HepG2 (cell line): Measurements from ENCODE around the gene ARMH2. TPM values are rescaled to one million over a fixed set of nuclear protein-coding genes. Genes with fewer than 3 reads are reported as not detected.
A peak's percentile ranks its signal among the peaks of the same experiment; 100 is the strongest.

Experiments
- CREM ChIP-seq, 2 experiments: sonication (generic) in 1 of 2; formaldehyde crosslinking in 1 of 2; IDR thresholded peaks; 2 replicates each; pipeline versions ENCODE4 v1.4.0 to v1.6.1; 2016 to 2020; ENCODE audit warnings: antibody characterized with exemption in 1 of 2, mild to moderate bottlenecking in 1 of 2, missing genetic modification reagents in 1 of 2
- DMTF1 ChIP-seq: sonication (generic); formaldehyde crosslinking; IDR thresholded peaks from 2 replicates; pipeline ENCODE4 v1.4.0; 2020; ENCODE audit warnings: mild to moderate bottlenecking, missing genetic modification reagents
- E2F1 ChIP-seq: sonication (generic); formaldehyde crosslinking; IDR thresholded peaks from 2 replicates; pipeline ENCODE4 v1.5.0; 2020; ENCODE audit warnings: missing genetic modification reagents
- HDAC2 ChIP-seq: sonication (generic); formaldehyde crosslinking; IDR thresholded peaks from 2 replicates; pipeline ENCODE4 v1.4.0; 2020; ENCODE audit warnings: missing genetic modification reagents
- HES4 ChIP-seq: sonication (generic); formaldehyde crosslinking; IDR thresholded peaks from 2 replicates; pipeline ENCODE4 v1.9.0; 2021; ENCODE audit warnings: mild to moderate bottlenecking, missing genetic modification reagents, borderline replicate concordance
- KMT2B ChIP-seq: IDR thresholded peaks from 2 replicates; pipeline ENCODE4 v1.6.1; 2016; ENCODE audit warnings: missing genetic modification reagents, missing compliant biosample characterization
- MAFG ChIP-seq: sonication (generic); formaldehyde crosslinking; IDR thresholded peaks from 2 replicates; pipeline ENCODE4 v1.5.1; 2020; ENCODE audit warnings: mild to moderate bottlenecking, missing genetic modification reagents
- MAFK ChIP-seq, 2 experiments: IDR thresholded peaks in 1 of 2; conservative IDR thresholded peaks in 1 of 2; 2 replicates each; pipeline ENCODE4 v1.6.1; 2011; ENCODE audit warnings: improper control_type of control experiment in 2 of 2, low read length in 2 of 2
- MATR3 ChIP-seq: sonication (generic); formaldehyde crosslinking; IDR thresholded peaks from 2 replicates; pipeline ENCODE4 v1.4.0; 2020; ENCODE audit warnings: missing genetic modification reagents
- PLRG1 ChIP-seq: fragments of 450-650 bp; conservative IDR thresholded peaks from 2 replicates; pipeline ENCODE4 v1.6.1; 2016
- PRDM4 ChIP-seq: sonication (generic); formaldehyde crosslinking; IDR thresholded peaks from 2 replicates; pipeline ENCODE4 v1.9.0; 2021; ENCODE audit warnings: missing genetic modification reagents, borderline replicate concordance
- RAD21 ChIP-seq: fragments of 450-650 bp; formaldehyde crosslinking; IDR thresholded peaks from 2 replicates; pipeline ENCODE4 v1.5.0; 2020; ENCODE audit warnings: mild to moderate bottlenecking
- RARA ChIP-seq: IDR thresholded peaks from 2 replicates; pipeline ENCODE4 v1.6.1; 2016; ENCODE audit warnings: missing genetic modification reagents, missing compliant biosample characterization
- RXRB ChIP-seq: IDR thresholded peaks from 2 replicates; pipeline ENCODE4 v1.6.1; 2016; ENCODE audit warnings: borderline replicate concordance, missing genetic modification reagents, missing compliant biosample characterization
- TEAD3 ChIP-seq: optimal IDR thresholded peaks from 2 replicates; pipeline ENCODE3; 2016; ENCODE audit warnings: borderline replicate concordance
- ZNF136 ChIP-seq: sonication (generic); formaldehyde crosslinking; IDR thresholded peaks from 2 replicates; pipeline ENCODE4 v1.8.1; 2022; ENCODE audit warnings: low read depth, mild to moderate bottlenecking, moderate library complexity, missing genetic modification reagents
- ZNF142 ChIP-seq: sonication (generic); formaldehyde crosslinking; IDR thresholded peaks from 2 replicates; pipeline ENCODE4 v1.4.0; 2020; ENCODE audit warnings: missing genetic modification reagents
- ZNF331 ChIP-seq: sonication (generic); formaldehyde crosslinking; IDR thresholded peaks from 2 replicates; pipeline ENCODE4 v1.4.0; 2020; ENCODE audit warnings: missing genetic modification reagents
- polyA plus RNA-seq, 8 experiments: library from polyadenylated mRNA; depleted of rRNA in 3 of 8; stranded (reverse) in 7 of 8; unstranded in 1 of 8; fragments of >200 nt; fragmentation: Illumina TruSeq in 4 of 8; extraction: Trizol in 4 of 8; gene quantifications; 2 replicates each; pipeline versions ENCODE4 v1.2.1 to v1.2.3, GENCODE V29; 2011 to 2016; ENCODE audit warnings: low read depth in 4 of 8, missing spikeins in 1 of 8, mixed read lengths in 1 of 8; ENCODE audit not compliant: insufficient read depth in 1 of 8
- total RNA-seq, 5 experiments: library from RNA; depleted of rRNA; stranded (reverse); fragments of >200 nt; fragmentation: Illumina TruSeq; extraction: Trizol; gene quantifications; 2 replicates each; pipeline ENCODE4 v1.2.3, GENCODE V29; 2016; ENCODE audit warnings: low read depth in 1 of 5

Gene ARMH2
- total and polyA plus RNA-seq, 2 of the 13 experiments (the other 11 are each of a cell fraction or from before 2014, with no cell fraction given) = not detected

- TF ChIP-seq PRDM4 (CRISPR knock-in tag) = no peak
- peak; percentile 16; the same call in 1 of the 2 replicates for TF ChIP-seq RAD21 (CRISPR knock-in tag)
- no peak for TF ChIP-seq MAFK (conservative IDR thresholded peaks at IDR 0.05 in 1 of 2, IDR thresholded peaks at IDR 0.05 in 1 of 2; ENCODE audit: low read length in 2 of 2)
- no peak for TF ChIP-seq ZNF136 (CRISPR knock-in tag)
- TF ChIP-seq KMT2B (CRISPR knock-in tag) = no peak
- peak; percentile 38 for TF ChIP-seq TEAD3 (CRISPR knock-in tag)
- TF ChIP-seq HES4 = no peak
- no peak for TF ChIP-seq E2F1 (CRISPR knock-in tag)
- TF ChIP-seq PLRG1 = no peak
- TF ChIP-seq ZNF331 (CRISPR knock-in tag) = peak; percentile 37; the same call in 1 of the 2 replicates
- TF ChIP-seq DMTF1 (CRISPR knock-in tag) = no peak
- TF ChIP-seq RXRB (CRISPR knock-in tag) = peak; percentile 89
- peak; percentile 90 for TF ChIP-seq RARA (CRISPR knock-in tag)
- peak; percentile 48; the same call in 1 of the 2 replicates for TF ChIP-seq CREM (IDR thresholded peaks at IDR 0.05)
- no peak for TF ChIP-seq CREM (CRISPR knock-in tag; IDR thresholded peaks at IDR 0.05)
- no peak for TF ChIP-seq MATR3
- TF ChIP-seq HDAC2 (CRISPR knock-in tag) = peak; percentile 66
- no peak for TF ChIP-seq ZNF142 (CRISPR knock-in tag)
- TF ChIP-seq MAFG = no peak
These were observed 11.0 kb upstream of the ARMH2 start (continued) for GRCh38 chr6:24809728-24810127.
